OCI-LY7 (cell line): Measurements from ENCODE around the gene KIF20A. TPM values are rescaled to one million over a fixed set of nuclear protein-coding genes. Genes with fewer than 3 reads are reported as not detected.

ENCODE experiments used
- BruUV-seq: library from RNA; stranded (reverse); fragments of 400-500 nt; replicated peaks from 2 replicates; lab custom pipeline; 2021; lab: Mats Ljungman, UMichigan
- CTCF ChIA-PET: fragments of 300-600 bp; sonication (Branson Sonifier 250); formaldehyde crosslinking; loops from one replicate; lab custom pipeline; 2022; ENCODE audit warnings: antibody characterized with exemption; ENCODE audit not compliant: unreplicated experiment; lab: Charles Lee
- POLR2A ChIA-PET: fragments of 300-600 bp; sonication (Branson Sonifier 250); formaldehyde crosslinking; loops from one replicate; lab custom pipeline; 2022; ENCODE audit warnings: antibody characterized with exemption; lab: Charles Lee
- DNase-seq: peaks from one replicate; pipeline ENCODE4 v3.0.0-alpha.2; 2015; ENCODE audit warnings: low spot score
- H2AFZ ChIP-seq: fragments of 200-600 bp; sonication (generic), shearing (Covaris generic); 2 replicates; pipeline ENCODE4 v1.6.1; 2014; ENCODE audit warnings: mild to moderate bottlenecking, antibody characterized with exemption, low read length, moderate library complexity
- H3K27ac ChIP-seq: fragments of 200-600 bp; sonication (generic); 2 replicates; pipeline ENCODE4 v1.5.1; 2014; ENCODE audit warnings: mixed run types, low read depth, mild to moderate bottlenecking, moderate library complexity, low read length, inconsistent platforms; ENCODE audit not compliant: poor library complexity, severe bottlenecking
- H3K36me3 ChIP-seq: fragments of 200-600 bp; sonication (generic); 2 replicates; pipeline ENCODE4 v1.6.1; 2014; ENCODE audit warnings: mild to moderate bottlenecking, antibody characterized with exemption, low read length, moderate library complexity, mixed read lengths; ENCODE audit not compliant: insufficient read depth
- H3K4me1 ChIP-seq: fragments of 200-600 bp; sonication (generic); 2 replicates; pipeline ENCODE4 v1.5.1; 2014; ENCODE audit warnings: mild to moderate bottlenecking, low read length; ENCODE audit not compliant: insufficient read depth, poor library complexity, severe bottlenecking
- H3K4me2 ChIP-seq: fragments of 200-600 bp; sonication (generic); 2 replicates; pipeline ENCODE4 v1.6.1; 2014; ENCODE audit warnings: mild to moderate bottlenecking, low read length
- H3K4me3 ChIP-seq: fragments of 200-600 bp; sonication (generic); 2 replicates; pipeline ENCODE4 v1.5.1; 2014; ENCODE audit warnings: mild to moderate bottlenecking, low read depth, low read length; ENCODE audit not compliant: poor library complexity, severe bottlenecking
- H3K79me2 ChIP-seq: fragments of 200-600 bp; sonication (generic); 2 replicates; pipeline ENCODE4 v1.6.1; 2016; ENCODE audit warnings: low read depth, mild to moderate bottlenecking, low read length, moderate library complexity, mixed read lengths; ENCODE audit not compliant: insufficient read depth
- H3K9me2 ChIP-seq: fragments of 200-600 bp; sonication (generic); 2 replicates; pipeline ENCODE4 v1.6.1; 2016; ENCODE audit warnings: mild to moderate bottlenecking, low read length, mixed read lengths; ENCODE audit not compliant: insufficient read depth
- H3K9me3 ChIP-seq: fragments of 200-600 bp; sonication (generic); 2 replicates; pipeline ENCODE4 v1.6.1; 2014; ENCODE audit warnings: mild to moderate bottlenecking, mixed run types, low read length, mixed read lengths
- H4K20me1 ChIP-seq: fragments of 200-600 bp; sonication (generic); 2 replicates; pipeline ENCODE4 v1.6.1; 2014; ENCODE audit warnings: mild to moderate bottlenecking, antibody characterized with exemption, low read length, moderate library complexity, mixed read lengths; ENCODE audit not compliant: insufficient read depth
- EZH2phosphoT487 ChIP-seq: fragments of 200-600 bp; sonication (generic); IDR thresholded peaks from 2 replicates; pipeline ENCODE4 v1.6.1; 2018; ENCODE audit warnings: low read depth, borderline replicate concordance, mild to moderate bottlenecking, mixed run types, antibody characterized with exemption, low read length, moderate library complexity, mixed read lengths
- intact Hi-C: fragments of 100-400 bp; cut with micrococcal nuclease; formaldehyde crosslinking; loops from one replicate; pipeline ENCODE4 v1.10.0; 2022; ENCODE audit not compliant: unreplicated experiment
- total RNA-seq, 2 experiments: library from RNA; depleted of rRNA in 1 of 2; stranded (reverse); fragments of >200 nt in 1 of 2; shearing (Covaris generic) in 1 of 2; gene quantifications; 2 replicates each; pipeline ENCODE4 v1.2.3, GENCODE V29; 2014 to 2022
- TF ChIP-seq, protein P1 (sequence below): fragments of 200-600 bp; sonication (generic); conservative IDR thresholded peaks from 2 replicates; pipeline ENCODE4 v1.5.1; 2014; ENCODE audit warnings: mild to moderate bottlenecking, antibody characterized with exemption, low read length, moderate library complexity, mixed read lengths

Gene KIF20A
- total RNA-seq, 2 experiments from 2014 or later = 63.1 to 65.1 TPM

DNA sequence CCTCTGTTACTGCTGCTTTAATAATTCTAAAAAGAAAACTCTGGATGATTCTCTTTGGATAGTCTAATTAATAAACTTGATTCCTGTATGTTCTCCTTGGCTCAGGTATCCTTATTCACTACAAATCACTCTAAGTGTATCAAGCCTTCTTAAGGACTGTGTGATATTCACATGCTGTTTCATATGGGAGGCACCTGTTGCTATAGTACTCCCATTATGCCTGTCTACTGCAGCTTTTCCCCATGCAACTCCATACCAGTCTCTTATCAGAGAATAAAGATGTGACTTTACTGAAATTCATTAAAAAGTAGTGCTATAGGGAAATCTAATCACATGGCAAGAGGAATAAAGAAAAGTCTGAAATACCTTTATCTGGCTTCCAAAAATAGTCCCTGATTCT, 15.2 kb upstream of the KIF20A start:
- TF ChIP-seq EZH2phosphoT487 = no peak
- TF ChIP-seq, protein P1, sequence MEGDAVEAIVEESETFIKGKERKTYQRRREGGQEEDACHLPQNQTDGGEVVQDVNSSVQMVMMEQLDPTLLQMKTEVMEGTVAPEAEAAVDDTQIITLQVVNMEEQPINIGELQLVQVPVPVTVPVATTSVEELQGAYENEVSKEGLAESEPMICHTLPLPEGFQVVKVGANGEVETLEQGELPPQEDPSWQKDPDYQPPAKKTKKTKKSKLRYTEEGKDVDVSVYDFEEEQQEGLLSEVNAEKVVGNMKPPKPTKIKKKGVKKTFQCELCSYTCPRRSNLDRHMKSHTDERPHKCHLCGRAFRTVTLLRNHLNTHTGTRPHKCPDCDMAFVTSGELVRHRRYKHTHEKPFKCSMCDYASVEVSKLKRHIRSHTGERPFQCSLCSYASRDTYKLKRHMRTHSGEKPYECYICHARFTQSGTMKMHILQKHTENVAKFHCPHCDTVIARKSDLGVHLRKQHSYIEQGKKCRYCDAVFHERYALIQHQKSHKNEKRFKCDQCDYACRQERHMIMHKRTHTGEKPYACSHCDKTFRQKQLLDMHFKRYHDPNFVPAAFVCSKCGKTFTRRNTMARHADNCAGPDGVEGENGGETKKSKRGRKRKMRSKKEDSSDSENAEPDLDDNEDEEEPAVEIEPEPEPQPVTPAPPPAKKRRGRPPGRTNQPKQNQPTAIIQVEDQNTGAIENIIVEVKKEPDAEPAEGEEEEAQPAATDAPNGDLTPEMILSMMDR = no peak
- CTCF ChIA-PET = no interaction called here
- Histone ChIP-seq H3K4me3 (no peak overlapping the region), H3K4me1 (no peaks in the 10 kb centered on the region), H3K36me3 (peaks cover 100% of the 10 kb centered on the region), H4K20me1 (no peaks in the 10 kb centered on the region), H2AFZ (no peak overlapping the region), H3K9me2 (no peaks in the 10 kb centered on the region), H3K4me2 (no peak overlapping the region), H3K9me3 (no peaks in the 10 kb centered on the region), H3K27ac (no peak overlapping the region), H3K79me2 (no peaks in the 10 kb centered on the region)
- intact Hi-C loops = no loop called here
- POLR2A ChIA-PET = interaction anchor here (0.5 to 0.6 kb wide), 2 partner anchors 11 to 164 kb away, joined by 3 read pairs; no protein-coding TSS in a partner anchor
- no TSS peak for BruUV-seq
- DNase-seq = no peak

DNA sequence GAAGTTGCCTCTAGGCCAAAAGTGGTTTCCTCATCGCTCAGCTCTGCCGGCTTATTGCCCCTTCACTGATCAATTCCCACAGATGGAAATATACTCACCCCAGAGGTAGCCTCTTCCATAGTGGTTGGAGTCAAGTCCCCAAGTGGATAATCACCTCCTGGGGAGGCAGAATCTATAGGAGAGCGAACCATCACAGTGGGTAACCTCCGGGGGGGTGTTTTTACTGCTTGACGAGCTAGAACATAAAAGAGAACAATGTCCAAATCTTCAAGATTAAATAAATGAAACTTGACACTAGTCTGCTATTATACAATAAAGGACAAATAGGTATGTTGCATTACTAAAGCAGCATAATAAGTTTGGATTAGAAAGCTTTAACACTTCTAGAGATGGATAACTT, 9.8 kb upstream of the KIF20A start:
- no TSS peak for BruUV-seq
- Histone ChIP-seq H3K4me3 (no peak overlapping the region), H4K20me1 (no peaks in the 10 kb centered on the region; the same call in 1 of the 2 replicates), H3K4me2 (no peak overlapping the region), H3K27ac (no peak overlapping the region), H3K9me2 (no peaks in the 10 kb centered on the region), H3K36me3 (peaks cover 97% of the 10 kb centered on the region), H3K79me2 (no peaks in the 10 kb centered on the region), H3K9me3 (no peaks in the 10 kb centered on the region), H3K4me1 (no peaks in the 10 kb centered on the region), H2AFZ (no peak overlapping the region)
- ChIA-PET CTCF (no interaction called here), POLR2A (interaction anchor here (1.2 kb wide), 1 partner anchor 18 kb away, joined by 4 read pairs; no protein-coding TSS in a partner anchor)
- TF ChIP-seq EZH2phosphoT487 = no peak
- TF ChIP-seq, protein P1 = no peak
- DNase-seq = no peak
- intact Hi-C loops = no loop called here

DNA sequence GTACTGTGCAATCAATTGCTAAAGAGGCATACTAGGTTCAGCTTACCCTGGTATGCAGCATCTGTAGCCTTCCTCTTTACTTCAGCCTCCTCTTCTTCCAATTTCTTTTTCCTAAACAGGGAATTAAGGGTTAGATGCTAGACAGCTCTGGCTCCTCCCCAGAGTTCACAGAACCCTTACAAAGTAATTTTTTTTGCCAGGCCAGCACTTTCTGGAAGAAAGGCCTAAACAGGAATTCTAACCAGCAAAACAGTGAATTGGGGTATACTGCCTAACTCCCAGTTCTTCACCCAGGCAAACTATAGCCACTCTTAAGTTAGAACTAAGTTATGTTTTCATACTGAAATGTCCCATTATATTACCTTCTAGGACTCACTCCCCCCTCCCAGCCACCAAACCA, 8.6 kb upstream of the KIF20A start:
- Histone ChIP-seq H3K9me2 (no peaks in the 10 kb centered on the region), H3K9me3 (no peaks in the 10 kb centered on the region), H4K20me1 (no peaks in the 10 kb centered on the region; the same call in 1 of the 2 replicates), H3K79me2 (peaks cover 3% of the 10 kb centered on the region; the same call in 1 of the 2 replicates), H3K36me3 (peaks cover 97% of the 10 kb centered on the region), H3K4me1 (no peaks in the 10 kb centered on the region), H2AFZ (no peak overlapping the region), H3K4me2 (no peak overlapping the region), H3K27ac (no peak overlapping the region), H3K4me3 (no peak overlapping the region)
- ChIA-PET POLR2A (interaction anchor here (0.5 to 1.2 kb wide), 2 partner anchors 19 to 245 kb away, joined by 3 to 4 read pairs; no protein-coding TSS in a partner anchor), CTCF (no interaction called here)
- no TSS peak for BruUV-seq
- intact Hi-C loops = no loop called here
- TF ChIP-seq, protein P1 = no peak
- TF ChIP-seq EZH2phosphoT487 = no peak
- no peak for DNase-seq
